GM19324 (cell line): Measurements from ENCODE around the gene CHRM5.

ENCODE experiments used
- ATAC-seq: cut with Tn5 transposase; IDR thresholded peaks from one replicate; pipeline ENCODE4 v1.9.1; 2021; ENCODE audit warnings: mild to moderate bottlenecking, moderate library complexity; ENCODE audit not compliant: unreplicated experiment, low FRiP score

Gene CHRM5, protein sequence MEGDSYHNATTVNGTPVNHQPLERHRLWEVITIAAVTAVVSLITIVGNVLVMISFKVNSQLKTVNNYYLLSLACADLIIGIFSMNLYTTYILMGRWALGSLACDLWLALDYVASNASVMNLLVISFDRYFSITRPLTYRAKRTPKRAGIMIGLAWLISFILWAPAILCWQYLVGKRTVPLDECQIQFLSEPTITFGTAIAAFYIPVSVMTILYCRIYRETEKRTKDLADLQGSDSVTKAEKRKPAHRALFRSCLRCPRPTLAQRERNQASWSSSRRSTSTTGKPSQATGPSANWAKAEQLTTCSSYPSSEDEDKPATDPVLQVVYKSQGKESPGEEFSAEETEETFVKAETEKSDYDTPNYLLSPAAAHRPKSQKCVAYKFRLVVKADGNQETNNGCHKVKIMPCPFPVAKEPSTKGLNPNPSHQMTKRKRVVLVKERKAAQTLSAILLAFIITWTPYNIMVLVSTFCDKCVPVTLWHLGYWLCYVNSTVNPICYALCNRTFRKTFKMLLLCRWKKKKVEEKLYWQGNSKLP

DNA sequence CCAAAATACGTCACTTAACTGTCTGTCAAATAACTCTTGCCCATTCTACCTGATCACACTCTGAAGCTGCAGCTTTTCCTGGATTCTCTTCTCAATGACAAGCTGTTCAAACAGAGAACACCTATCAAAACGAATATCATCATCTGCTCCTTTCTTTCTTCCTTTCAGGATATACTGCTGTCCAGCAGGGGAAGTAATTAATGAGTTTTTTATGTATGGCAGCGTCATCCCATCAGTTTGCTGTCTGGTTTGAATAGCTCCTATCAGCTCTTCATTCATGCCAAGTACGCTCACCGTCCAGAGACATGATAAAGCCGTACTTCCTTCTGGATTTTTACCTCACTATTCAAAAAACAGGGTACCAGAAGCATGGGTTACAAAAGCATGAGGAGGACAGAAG is at the start of gene CHRM5:
Gene CHRM5 (plus strand): TSS at position 274 of the 400 bp plus-strand sequence. CDS start 94,221 bp downstream, outside the sequence.
- ATAC-seq: no peak

DNA sequence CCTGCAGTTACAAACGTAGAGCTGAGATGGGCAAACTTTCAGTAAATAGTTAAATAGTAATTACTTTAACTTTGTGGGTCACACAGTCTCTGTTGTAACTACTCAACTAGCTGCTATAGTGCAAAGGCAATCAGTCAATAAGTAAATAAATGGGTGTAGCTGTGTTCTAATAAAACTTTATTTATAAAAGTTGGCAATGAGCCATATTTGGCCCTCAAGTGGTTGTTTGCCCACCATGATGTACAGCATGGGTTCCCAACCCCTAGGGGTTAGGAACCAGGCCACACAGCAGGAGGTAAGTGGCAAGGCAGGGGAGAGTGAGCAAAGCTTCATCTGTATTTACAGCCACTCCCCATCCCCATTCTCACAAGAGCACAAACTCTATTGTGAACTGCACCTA is 44.9 kb upstream of the CHRM5 start:
- no peak for ATAC-seq

DNA sequence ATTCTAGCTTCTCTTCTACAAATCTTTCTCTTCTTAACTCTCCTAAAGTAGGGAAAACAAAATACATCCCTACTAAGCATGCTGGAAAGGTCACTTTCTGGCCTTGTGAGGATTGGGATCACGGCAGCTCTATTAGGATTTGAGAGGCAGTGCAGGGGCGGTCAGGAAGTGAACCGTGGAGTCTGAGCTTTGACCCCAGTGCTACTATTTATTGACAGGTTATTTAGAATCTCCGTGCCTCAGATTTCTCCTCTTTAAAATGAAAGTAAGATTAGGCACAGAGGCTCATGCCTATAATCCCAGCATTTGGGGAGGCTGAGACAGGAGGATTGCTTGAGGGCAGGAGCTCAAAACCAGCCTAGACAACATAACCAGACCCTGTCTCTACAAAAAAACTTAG is 42.0 kb upstream of the CHRM5 start:
- ATAC-seq: no peak

DNA sequence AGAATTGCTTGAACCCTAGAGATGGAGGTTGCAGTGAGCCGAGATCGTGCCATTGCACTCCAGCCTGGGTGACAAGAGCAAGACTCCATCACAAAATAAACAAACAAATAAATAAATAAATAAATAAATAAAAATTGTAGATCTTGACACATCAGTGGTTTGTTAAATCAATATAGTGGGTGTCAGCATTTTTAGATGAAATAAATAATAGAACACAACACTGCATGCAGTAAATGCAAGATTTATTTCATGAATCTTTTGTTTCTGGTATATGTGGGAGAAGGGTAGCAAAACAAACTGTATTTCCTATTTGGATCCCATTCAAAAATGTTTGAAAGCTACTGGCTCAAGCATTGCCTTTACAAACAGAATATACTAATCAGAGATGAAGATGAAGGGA is 35.6 kb upstream of the CHRM5 start:
- ATAC-seq: no peak

DNA sequence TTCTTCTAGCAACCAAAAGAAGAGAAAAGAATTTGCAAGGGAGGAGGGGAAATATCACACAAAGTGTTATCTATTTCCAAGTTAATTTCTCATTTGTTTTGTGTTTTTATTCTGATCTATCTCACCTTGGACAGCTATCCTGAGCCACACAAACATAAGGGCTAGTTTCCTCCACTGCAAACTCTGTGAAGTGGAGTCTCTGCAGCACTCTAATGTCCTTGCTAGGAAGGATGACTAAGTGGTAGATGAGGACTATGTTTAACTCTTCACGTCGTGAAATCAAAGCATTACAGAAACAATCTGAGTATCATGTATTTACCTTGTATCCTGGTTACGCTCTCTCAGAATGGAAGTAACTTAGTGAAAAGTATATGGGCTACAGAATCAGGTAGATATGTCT is 33.9 kb upstream of the CHRM5 start:
- ATAC-seq: no peak

DNA sequence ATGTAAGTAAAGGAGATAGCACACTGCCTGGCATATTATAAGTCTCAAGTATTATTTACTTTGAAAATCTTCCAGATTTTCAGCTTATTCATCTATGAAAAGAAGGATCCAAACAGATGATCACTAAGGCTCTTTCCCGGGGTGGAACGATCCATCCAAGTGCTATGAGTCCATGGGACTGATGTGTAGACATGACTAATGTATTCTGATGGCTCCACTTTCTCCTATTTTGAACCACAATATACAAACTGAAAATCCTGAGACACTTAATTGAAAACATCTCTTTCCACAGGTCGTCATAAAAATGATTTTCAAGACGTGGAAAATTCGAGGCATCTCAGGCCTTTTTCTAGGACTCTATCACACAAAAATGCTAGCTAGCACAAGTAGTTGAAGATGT is 33.4 kb upstream of the CHRM5 start:
- no peak for ATAC-seq

DNA sequence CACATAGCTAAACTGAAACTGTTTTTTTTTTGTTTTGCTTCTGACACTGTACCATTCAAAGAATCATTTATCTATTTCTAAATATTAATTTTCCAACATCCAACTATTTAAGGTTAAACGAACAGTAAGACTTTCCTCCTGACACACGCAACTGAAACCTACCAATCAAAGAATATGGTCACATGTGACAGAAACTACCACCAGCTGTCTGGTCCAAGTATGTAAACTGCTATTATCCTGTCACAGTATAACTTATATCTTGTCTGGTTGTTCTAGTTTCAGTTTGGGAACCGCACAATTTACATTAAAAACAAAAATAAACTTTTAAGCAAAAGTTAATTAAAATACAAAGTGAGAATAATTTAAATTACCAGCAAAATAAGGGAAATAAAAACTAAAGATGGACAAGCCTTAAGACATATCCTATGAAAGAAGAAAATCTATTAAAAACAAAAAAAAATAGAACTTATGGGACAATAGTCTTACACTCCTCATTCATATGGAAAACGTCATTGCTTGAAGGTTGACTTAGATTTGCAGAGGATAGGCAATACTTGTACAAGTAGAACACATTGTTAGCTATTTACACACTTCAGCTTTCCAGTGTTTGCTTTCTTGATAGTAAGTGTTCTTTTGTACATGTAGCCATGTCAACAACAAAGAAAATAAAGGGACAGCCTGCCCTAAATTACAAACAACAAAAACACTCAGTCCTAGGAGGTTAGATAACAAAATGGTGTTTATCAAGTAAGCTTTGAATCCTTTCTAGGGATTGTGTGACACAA is 26.8 kb upstream of the CHRM5 start:
- ATAC-seq: peak; percentile 57

DNA sequence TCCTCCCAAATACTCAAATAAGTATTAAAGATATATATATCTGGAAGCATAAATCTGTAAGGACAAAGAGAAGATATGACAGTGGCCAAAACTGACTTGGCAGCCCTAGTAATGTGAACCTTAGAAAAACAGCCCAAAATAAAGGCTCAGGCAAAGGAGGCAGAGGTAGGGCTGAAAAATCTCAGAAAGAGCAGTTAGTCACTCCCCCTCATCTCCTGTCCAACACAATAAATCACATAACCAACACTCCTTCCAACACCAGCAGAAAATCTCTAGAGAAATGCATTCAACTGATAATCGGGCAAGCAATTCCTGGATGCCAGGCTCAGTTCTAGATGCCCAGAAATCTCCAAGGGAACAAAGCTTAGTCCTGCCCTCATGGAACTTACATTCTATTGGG is 22.1 kb upstream of the CHRM5 start:
- no peak for ATAC-seq

DNA sequence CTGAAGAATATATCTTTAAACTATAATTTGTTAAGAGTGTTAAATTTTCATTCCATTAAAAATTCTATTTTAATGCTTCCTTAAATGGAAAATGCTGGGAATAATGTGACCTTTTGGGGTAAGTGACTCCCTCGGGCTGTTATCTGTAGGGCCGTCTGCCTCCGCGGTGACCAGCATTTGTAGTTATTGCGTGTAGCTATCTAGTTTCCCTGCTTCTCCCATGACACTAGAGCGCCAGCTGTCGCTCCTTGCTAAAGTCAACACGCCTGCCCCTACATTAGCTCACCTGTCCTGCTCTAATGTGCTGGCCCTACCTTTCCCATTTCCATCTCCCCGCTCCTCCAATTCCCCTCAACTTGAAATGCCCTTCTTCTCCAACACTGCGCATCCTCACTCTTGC is 12.4 kb upstream of the CHRM5 start:
- no peak for ATAC-seq

DNA sequence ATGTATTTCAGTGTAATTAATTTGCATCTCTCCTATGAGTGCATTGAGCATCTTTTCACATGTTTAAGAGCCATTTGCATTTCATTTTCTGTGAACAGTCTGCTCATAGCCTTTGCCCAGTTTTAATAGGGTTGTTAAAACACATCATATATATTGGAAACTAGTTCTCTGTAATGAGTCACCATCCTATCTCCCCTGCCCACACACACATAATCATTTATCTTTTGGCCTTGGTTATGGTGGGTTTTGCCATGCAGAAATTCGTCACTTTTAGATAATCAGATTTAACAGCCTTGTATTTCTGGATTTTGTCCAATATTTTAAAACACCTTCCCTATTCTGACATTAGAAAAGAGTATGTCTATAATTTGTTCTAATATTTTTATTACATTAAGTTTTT is 11.9 kb upstream of the CHRM5 start:
- no peak for ATAC-seq

DNA sequence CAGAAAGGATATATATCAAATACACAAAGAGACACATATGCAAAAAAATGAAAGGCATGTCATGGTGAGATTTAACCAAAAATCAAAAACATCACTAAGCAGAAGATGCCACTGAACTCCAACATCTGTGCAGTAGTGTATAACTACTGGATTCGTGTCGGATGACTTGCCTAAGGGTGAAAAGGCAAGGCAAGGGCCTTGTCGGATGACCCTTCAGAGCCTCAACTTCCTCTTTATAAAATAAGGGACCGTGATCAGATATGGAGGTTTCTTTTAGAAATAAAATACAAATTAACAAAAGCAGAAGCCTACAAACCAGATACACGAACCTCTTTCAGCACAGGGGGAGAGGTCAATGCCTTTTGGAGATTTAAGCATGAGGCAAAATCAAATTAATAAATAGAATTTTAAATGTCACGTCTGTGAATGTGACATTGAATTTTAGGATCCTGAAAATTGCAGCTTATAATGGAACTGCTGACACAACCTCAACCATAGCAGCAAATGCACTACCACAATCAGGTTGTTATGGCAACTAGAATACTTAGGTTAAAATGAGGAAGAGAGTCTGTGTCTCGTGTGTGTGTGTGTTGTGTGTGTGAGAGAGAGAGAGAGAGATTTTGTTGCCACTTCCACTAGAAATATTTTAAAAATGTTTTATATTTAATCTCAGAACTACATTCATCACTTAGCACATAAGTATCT is 8.3 kb upstream of the CHRM5 start:
- no peak for ATAC-seq

DNA sequence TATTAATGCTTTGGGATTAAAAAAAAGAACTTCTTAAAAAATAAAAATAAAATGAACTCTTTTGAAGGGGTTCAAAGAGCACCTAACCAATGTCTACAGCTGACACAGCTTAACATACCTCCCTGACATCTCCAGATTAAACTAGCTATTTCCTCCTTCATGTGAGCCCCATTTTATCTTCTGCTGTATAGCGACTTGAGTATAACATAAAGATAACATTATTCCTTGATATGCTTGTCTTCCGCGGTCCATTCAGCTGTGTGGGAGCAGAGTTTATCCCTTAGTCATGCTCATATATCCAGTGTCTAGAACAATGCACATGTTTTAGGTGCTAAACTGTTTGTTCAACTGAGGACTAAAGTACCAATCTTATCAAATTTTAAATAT is 7.8 kb upstream of the CHRM5 start:
- ATAC-seq: no peak

DNA sequence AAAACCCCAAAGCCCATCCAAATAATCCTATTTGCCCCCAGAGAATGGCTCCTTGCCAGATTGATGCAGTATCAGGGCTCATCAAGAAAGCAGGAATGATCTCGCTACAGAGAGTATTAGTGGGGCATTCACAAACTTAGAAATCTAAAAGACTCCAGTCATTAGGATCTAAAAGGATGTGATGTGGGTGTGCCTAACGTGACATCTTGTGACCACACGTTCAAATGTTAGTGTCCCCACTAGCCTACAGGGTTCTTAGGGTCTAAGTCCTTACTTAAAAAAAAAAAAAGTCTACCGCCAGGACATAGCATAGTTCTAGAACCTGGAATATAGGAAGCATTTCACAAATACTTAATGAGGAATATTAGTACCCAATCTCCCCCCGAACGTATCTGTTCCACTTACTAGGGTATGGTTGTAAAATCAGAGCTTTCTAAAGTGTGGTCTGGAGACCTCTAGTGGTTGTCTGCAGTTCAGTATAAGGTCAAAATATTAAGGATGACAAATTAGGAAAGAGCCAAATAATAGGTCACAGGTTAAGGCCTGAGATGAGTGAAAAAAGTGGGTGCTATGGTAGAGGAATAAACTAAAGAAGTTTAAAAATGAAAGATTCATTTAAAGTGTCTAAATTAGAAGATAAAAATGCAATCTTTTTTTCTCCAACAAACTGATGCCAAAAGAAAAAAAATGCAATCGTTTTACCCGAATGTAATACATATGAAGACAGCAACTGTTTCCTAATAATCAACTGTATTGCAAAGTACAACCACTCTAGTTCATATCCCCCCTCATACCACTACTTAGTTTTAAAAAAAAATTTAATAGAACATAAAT is 4.2 kb upstream of the CHRM5 start:
- no peak for ATAC-seq

DNA sequence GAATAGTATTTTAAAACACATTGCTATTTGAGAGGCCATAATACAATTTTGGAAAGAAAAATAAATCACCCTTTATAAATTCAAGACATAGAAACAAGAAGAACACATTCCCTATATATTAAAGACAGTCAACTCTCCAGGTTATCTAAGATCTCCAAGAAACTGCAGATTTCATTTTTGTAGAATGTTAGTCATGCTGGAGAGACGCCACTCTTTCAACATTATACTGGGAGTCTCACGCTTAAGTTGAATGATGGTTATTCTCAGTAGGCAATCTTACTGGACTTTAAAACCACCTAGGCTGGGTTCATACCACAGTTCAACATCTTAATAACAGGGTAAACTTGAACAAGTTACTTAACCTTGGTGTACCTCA is 3.6 kb upstream of the CHRM5 start:
- ATAC-seq: no peak

DNA sequence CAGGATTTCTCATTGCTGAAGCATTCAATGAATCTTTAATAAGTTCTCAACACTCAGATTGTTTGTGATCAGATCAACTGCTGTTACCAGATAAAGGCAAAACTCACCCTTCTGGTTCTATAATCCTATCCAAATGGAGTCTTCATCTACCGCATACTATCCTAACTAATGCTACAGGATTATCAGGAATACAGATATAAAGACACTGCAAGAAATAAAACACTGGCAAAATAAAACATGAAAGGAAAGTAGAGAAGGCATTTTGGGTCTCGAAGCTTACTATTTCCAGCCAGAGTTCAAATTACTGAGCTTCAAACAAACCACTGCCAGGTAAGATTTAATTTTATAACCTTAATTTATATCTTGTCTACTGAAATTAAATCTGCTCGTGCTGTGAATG is 524 bp downstream of the CHRM5 start:
- ATAC-seq: no peak

DNA sequence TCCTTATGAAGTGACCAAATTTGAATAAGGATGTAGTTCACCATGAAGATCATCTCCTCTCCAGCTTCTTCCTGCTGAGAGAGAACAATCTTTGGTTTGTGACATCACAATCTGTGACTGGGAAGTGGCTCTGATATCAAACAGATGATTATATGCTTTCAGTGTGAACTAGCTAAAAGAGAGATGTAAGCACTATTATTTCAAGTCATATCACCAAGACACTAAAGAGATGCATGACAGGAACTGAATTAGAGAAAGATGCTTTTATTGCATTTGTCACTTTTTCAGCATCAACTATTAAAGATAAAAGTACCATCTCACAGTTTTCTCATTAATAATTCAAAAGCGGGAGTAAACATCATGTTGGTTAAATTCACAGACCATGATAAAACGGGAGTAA is 3.5 kb downstream of the CHRM5 start:
- no peak for ATAC-seq

DNA sequence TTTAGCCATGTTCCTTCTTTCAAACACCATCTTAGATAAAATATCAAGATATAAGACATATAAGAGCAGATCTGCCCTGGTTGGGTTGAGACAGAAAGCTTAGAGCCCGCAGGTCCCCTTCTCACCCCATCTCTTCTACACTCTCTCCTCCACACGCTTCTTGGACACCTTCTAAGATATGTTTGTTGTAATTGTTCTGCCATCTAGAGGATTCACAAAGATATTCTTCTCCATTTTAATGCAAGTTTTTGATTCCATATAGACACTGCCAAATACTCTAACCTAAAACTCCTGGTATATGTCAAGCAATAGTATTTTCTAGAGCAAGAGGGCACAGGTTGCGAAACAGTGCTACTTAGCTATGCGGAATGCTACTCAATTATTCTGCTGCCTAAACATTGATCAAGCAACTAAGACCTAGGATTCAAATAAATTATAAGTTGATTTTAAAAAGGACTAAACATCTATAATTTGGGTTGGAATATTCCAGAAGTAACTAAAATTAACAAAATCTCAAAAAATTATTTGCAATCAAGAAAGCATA is 6.8 kb downstream of the CHRM5 start:
- ATAC-seq: no peak

DNA sequence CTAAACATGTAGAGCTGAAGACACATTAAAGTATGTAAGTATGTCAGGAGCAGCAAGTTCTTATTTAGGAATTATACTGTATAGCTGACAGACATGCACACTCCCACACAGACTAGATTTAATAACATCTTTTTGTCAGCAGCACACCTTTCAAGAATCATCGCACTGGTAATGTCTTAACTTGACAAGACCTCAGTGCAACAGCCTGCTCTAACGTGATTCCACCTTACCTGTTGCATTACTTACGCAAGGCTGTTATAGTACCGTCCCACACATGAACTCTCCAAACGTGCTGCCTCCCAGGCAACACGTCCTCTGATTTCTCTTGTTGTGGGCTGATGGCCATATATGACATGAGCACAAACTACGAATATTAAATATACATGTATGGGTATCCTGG is 11.9 kb downstream of the CHRM5 start:
- ATAC-seq: no peak

DNA sequence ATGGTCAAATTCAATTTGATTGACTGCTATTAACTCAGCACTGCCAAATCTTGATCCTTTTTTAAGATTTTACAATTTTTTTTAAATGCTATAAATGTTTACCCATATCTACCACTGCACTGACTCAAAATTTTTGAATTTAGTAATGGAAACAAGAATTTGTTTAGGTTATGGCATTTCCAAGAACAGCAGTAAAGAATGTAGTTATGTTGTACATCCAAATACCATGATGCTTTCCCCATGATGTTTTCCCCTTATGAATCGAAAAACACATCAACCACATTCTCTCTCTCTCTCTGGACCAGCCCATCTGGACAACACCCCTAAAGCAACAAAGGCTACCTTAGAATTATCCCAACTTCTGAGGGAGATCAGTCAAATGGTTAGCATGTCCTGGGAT is 14.2 kb downstream of the CHRM5 start:
- ATAC-seq: no peak

DNA sequence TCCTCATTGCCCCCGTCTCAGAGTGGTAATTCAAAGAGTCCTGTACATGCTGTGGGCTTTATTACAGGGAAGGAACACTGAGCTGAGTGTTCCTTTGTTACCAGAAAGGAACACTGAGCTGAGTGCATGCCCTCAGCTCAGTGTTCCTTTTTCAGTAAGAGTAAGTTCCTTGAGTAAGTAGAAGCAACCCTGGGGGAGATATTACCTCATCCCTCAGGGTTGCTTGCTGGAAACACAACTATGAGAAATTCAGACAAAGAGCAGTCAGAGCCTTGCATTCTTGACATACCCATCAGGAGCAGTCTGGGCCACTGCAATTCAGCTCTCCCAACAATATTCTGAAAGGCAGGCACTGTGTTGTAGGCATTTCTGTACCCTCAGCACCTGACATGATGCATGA is 17.0 kb downstream of the CHRM5 start:
- no peak for ATAC-seq
